Mesothelial cell of epicardium (in vitro differentiated cells): Measurements from ENCODE around the gene STAM2. TPM values are rescaled to one million over a fixed set of nuclear protein-coding genes. Genes with fewer than 3 reads are reported as not detected.
A peak's percentile ranks its signal among the peaks of the same experiment; 100 is the strongest.
"Not testable (repeated sequence)": the region's sequence is repeated elsewhere in the genome, so short reads cannot be mapped to it uniquely, and the experiment has no call there.

Experiments used
- DNase-seq, 2 experiments: peaks; one replicate each; pipeline ENCODE4 v3.0.0; 2021; ENCODE audit warnings: low spot score in 2 of 2; ENCODE audit not compliant: unreplicated experiment in 2 of 2
- H3K27ac Mint-ChIP-seq: 2 replicates; pipeline ENCODE4 v1.8.0; 2021; ENCODE audit warnings: mixed read lengths
- H3K27me3 Mint-ChIP-seq: 2 replicates; pipeline ENCODE4 v1.8.0; 2021; ENCODE audit warnings: low read depth, mixed read lengths
- H3K36me3 Mint-ChIP-seq: 2 replicates; pipeline ENCODE4 v1.8.0; 2021; ENCODE audit warnings: mixed read lengths
- H3K4me1 Mint-ChIP-seq: 2 replicates; pipeline ENCODE4 v1.8.0; 2021; ENCODE audit warnings: mixed read lengths
- H3K4me3 Mint-ChIP-seq: 2 replicates; pipeline ENCODE4 v1.8.0; 2021; ENCODE audit warnings: mild to moderate bottlenecking, moderate library complexity, mixed read lengths
- H3K9me3 Mint-ChIP-seq: 2 replicates; pipeline ENCODE4 v1.8.0; 2021; ENCODE audit warnings: mixed read lengths
- total RNA-seq: library from RNA; stranded (reverse); gene quantifications from 3 replicates; pipeline ENCODE4 v1.2.1, GENCODE V29; 2021
- TF ChIP-seq, protein P1 (sequence below): fragments of 200-600 bp; sonication (generic); IDR thresholded peaks from one replicate; pipeline ENCODE4 v1.5.0; 2021; ENCODE audit warnings: antibody characterized with exemption; ENCODE audit not compliant: unreplicated experiment

The STAM2 gene
- total RNA-seq, 1 donor from 2014 or later, result 29.0 TPM

DNA sequence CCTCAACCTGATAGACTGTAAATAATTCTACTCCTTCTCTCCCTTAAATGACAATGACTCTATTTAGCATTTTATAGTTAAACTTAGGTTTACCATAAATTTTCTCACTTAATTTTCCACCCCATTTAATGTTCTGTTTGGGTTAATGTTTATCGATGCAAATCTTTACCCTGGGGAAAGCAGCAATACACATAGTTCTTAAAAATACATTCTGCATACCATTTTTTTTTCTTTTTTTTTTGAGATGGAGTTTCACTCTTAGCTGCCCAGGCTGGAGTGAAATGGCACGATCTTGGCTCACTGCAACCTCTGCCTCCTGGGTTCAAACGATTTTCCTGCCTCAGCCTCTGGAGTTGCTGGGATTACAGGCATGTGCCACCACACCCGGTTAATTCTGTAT, 14.0 kb downstream of the STAM2 start:
- no peaks in the 10 kb centered on the region for H3K27me3 Mint-ChIP-seq
- peaks cover 4% of the 10 kb centered on the region for H3K4me1 Mint-ChIP-seq
- peaks cover 28% of the 10 kb centered on the region for H3K9me3 Mint-ChIP-seq
- no peak for DNase-seq
- TF ChIP-seq, protein P1, sequence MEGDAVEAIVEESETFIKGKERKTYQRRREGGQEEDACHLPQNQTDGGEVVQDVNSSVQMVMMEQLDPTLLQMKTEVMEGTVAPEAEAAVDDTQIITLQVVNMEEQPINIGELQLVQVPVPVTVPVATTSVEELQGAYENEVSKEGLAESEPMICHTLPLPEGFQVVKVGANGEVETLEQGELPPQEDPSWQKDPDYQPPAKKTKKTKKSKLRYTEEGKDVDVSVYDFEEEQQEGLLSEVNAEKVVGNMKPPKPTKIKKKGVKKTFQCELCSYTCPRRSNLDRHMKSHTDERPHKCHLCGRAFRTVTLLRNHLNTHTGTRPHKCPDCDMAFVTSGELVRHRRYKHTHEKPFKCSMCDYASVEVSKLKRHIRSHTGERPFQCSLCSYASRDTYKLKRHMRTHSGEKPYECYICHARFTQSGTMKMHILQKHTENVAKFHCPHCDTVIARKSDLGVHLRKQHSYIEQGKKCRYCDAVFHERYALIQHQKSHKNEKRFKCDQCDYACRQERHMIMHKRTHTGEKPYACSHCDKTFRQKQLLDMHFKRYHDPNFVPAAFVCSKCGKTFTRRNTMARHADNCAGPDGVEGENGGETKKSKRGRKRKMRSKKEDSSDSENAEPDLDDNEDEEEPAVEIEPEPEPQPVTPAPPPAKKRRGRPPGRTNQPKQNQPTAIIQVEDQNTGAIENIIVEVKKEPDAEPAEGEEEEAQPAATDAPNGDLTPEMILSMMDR, result no peak
- H3K36me3 Mint-ChIP-seq, result peaks cover 33% of the 10 kb centered on the region
- H3K27ac Mint-ChIP-seq, result no peak overlapping the region
- no peak overlapping the region for H3K4me3 Mint-ChIP-seq

DNA sequence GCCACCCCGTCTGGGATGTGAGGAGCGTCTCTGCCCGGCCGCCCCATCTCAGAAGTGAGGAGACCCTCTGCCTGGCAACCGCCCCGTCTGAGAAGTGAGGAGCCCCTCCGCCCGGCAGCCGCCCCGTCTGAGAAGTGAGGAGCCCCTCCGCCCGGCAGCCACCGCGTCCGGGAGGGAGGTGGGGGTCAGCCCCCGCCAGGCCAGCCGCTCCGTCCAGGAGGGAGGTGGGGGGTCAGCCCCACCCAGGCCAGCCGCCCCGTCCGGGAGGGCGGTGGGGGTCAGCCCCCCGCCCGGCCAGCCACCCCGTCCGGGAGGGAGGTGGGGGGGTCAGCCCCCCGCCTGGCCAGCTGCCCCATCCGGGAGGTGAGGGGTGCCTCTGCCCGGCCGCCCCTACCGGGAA, 15.2 kb downstream of the STAM2 start:
- not testable (repeated sequence) for H3K4me1 Mint-ChIP-seq, H3K27ac Mint-ChIP-seq, DNase-seq, H3K4me3 Mint-ChIP-seq, H3K27me3 Mint-ChIP-seq
- H3K9me3 Mint-ChIP-seq, result peaks cover 28% of the 10 kb centered on the region
- H3K36me3 Mint-ChIP-seq, result peaks cover 33% of the 10 kb centered on the region

DNA sequence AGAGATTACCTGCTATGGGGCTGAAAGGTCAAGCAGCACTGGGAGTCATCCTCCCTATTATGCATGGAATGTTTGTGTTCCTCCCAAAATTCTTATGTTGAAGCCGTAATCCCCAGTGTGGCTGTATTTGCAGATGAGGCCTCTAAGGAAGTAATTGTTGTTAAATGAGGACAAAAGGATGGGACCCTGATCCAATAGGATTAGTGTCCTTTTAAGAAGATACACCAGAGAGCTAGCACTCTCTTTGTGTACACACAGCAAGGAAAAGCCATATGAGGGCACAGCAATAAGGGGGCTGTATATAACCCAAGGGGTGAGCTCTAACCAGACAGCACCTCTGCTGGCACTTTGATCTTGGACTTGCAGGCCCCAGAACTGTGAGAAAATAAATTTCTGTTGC, 18.3 kb downstream of the STAM2 start:
- TF ChIP-seq, protein P1, result no peak
- Mint-ChIP-seq H3K4me1 (no peaks in the 10 kb centered on the region), H3K36me3 (peaks cover 27% of the 10 kb centered on the region), H3K27me3 (no peaks in the 10 kb centered on the region), H3K4me3 (no peak overlapping the region), H3K9me3 (peaks cover 17% of the 10 kb centered on the region), H3K27ac (no peak overlapping the region)
- no peak for DNase-seq

DNA sequence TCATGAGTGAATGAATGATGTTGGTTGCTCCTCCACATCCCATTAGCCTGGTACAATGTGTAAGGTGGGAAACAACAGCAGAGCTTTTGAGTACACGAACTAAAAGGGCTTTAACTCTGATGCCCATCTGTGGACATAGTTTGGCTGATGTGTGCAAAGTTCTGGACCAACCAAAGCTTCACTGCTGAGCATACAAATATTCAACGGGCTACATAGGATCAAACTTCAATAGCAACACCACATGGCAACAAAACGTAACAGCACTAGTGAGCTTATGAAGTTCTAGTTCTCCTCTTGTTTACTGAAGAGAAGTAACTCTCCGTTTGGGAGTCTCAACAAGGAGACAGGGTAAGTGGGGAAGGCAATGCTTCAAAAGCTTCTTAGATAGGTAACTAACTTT, 20.4 kb downstream of the STAM2 start:
- Mint-ChIP-seq H3K4me3 (no peak overlapping the region), H3K27ac (no peak overlapping the region), H3K4me1 (no peaks in the 10 kb centered on the region), H3K27me3 (no peaks in the 10 kb centered on the region), H3K36me3 (peaks cover 25% of the 10 kb centered on the region), H3K9me3 (peaks cover 17% of the 10 kb centered on the region)
- no peak for DNase-seq
- TF ChIP-seq, protein P1, result no peak

DNA sequence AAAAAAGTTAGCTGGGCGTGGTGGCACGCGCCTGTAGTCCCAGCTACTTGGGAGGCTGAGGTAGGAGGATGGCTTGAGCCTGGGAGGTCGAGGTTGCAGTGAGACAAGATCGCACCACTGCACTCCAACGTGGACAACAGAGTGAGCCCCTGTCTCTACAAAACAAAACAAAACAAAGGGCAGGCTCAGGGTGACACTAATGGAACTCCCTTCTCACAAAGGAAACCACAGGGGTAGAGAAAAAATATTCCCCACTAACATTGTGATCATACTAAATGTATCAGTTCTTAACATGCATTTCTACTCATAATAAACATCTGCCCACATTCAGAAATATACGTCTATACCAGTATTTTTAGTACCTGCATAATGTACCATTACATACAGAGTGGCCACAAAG, 21.1 kb downstream of the STAM2 start:
- Mint-ChIP-seq H3K4me1 (no peaks in the 10 kb centered on the region), H3K36me3 (peaks cover 26% of the 10 kb centered on the region), H3K27me3 (no peaks in the 10 kb centered on the region), H3K27ac (no peak overlapping the region), H3K4me3 (no peak overlapping the region), H3K9me3 (peaks cover 17% of the 10 kb centered on the region)
- TF ChIP-seq, protein P1, result no peak
- DNase-seq, result no peak

DNA sequence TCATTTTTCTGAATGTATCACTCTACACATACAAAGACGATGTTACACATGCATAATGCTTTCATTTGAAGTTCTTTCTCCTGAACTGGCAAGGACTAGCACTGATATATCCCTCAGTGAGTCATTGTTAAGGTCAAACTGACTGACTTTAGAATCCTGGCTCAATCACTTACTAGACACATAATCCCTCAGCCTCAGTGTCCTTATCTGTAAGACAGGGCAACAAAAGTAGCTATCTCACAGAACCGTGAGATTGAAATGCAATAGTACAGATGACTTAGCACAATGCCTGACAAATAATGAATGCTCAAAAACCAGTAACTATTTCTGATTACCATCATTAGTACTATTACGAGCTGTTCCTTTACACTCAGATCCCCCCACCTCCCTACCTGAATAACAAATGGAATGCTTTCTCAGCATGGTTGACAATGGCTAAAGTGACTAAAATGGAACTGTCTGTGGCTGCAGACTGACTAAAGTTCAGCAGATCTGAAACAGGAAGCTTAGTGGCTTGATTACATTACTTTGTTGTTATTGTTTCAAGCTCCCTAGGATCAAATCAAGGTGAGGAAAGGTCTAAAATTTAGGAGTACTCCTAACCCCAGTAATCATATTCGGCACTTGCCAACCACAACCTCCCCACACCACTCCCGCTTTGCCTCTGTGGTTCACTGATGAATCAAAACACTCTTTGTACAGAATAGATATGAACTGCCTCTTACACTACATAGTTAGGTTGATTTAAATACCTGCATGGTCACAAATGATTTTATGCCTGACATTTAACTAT, 40.9 kb downstream of the STAM2 start:
- no peak overlapping the region for H3K4me3 Mint-ChIP-seq
- no peaks in the 10 kb centered on the region for H3K9me3 Mint-ChIP-seq
- no peaks in the 10 kb centered on the region for H3K27me3 Mint-ChIP-seq
- TF ChIP-seq, protein P1, result no peak
- peaks cover 14% of the 10 kb centered on the region for H3K36me3 Mint-ChIP-seq
- H3K4me1 Mint-ChIP-seq, result peaks cover 14% of the 10 kb centered on the region
- H3K27ac Mint-ChIP-seq, result peak overlapping the region; percentile 5
- no peak for DNase-seq
